ENCODE measurements around the gene GLP2R.

GLP2R gene

DNA sequence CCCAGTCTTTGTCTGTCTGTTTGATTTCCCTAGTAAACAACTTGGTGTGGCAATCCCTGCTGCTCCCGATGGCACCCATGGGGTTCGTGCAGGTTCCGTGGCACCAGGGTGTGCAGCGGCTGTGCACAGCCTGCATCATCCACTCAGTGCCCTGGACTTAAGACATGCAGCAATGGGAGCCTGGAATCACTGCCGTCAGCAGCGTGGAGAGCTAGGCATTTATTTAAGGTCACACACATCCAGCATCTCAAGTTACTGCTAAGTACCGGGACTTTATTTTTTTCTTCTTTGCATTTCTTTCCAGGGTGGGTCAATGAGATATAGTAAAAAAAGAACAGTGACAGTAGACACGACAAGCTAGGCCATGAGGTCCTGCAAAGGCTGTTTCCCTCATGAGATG is 37.1 kb upstream of the GLP2R start:
- H3K27me3 ChIP-seq (replicated peaks; ENCODE audit: insufficient read depth, low read length), result peaks cover 6% of the 10 kb centered on the region; the same call in 1 of the 2 replicates
- no peak overlapping the region for H3K4me2 ChIP-seq (ENCODE audit: low read depth, low read length)
- no peak overlapping the region for H3K27ac ChIP-seq (ENCODE audit: low read length)
- no peak for DNase-seq
- H3F3A ChIP-seq (ENCODE audit: insufficient read depth, low read length), result no peaks in the 10 kb centered on the region
- H2AFZ ChIP-seq (ENCODE audit: low read length), result no peak overlapping the region
- no peaks in the 10 kb centered on the region for H3K4me1 ChIP-seq (ENCODE audit: low read length)
- H3K4me3 ChIP-seq (ENCODE audit: low read length), result no peak overlapping the region
- H3K9me2 ChIP-seq (replicated peaks; ENCODE audit: insufficient read depth, low read length), result no peaks in the 10 kb centered on the region
- no peaks in the 10 kb centered on the region for H3K79me2 ChIP-seq (ENCODE audit: low read length)
- H4K20me1 ChIP-seq (ENCODE audit: insufficient read depth, low read length), result no peaks in the 10 kb centered on the region
- TF ChIP-seq EZH2 (optimal IDR thresholded peaks at IDR 0.05; ENCODE audit: low read depth, low read length) (no peak), EZH2phosphoT487 (IDR thresholded peaks at IDR 0.05; ENCODE audit: low read length) (no peak)
- TF ChIP-seq, protein P1, sequence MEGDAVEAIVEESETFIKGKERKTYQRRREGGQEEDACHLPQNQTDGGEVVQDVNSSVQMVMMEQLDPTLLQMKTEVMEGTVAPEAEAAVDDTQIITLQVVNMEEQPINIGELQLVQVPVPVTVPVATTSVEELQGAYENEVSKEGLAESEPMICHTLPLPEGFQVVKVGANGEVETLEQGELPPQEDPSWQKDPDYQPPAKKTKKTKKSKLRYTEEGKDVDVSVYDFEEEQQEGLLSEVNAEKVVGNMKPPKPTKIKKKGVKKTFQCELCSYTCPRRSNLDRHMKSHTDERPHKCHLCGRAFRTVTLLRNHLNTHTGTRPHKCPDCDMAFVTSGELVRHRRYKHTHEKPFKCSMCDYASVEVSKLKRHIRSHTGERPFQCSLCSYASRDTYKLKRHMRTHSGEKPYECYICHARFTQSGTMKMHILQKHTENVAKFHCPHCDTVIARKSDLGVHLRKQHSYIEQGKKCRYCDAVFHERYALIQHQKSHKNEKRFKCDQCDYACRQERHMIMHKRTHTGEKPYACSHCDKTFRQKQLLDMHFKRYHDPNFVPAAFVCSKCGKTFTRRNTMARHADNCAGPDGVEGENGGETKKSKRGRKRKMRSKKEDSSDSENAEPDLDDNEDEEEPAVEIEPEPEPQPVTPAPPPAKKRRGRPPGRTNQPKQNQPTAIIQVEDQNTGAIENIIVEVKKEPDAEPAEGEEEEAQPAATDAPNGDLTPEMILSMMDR (IDR thresholded peaks at IDR 0.05; ENCODE audit: low read length), result no peak
- H3K9ac ChIP-seq (ENCODE audit: low read length), result no peak overlapping the region
- H3K36me3 ChIP-seq (replicated peaks; ENCODE audit: insufficient read depth, low read length), result no peaks in the 10 kb centered on the region
- H3K9me3 ChIP-seq (replicated peaks; ENCODE audit: insufficient read depth, low read length), result no peaks in the 10 kb centered on the region

DNA sequence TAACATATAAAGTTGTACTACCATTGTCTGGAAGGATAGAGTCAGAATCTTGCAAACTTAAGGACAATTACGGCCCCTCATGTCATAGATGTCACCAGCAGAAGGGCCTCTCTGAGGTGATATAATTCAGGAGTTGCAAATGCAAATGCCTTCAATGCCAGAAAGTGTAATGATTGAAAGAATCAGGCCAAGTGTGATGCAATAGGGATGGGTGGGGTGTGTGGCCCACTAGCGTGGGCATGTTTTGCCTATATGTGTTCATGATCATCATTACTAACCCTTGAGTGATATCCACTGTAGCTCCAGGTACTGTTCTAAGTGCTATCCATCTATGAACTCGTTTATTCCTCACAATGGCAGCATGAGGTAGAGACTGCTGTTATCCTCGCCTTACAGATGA is 35.4 kb upstream of the GLP2R start:
- peaks cover 6% of the 10 kb centered on the region; the same call in 1 of the 2 replicates for H3K27me3 ChIP-seq (replicated peaks; ENCODE audit: insufficient read depth, low read length)

DNA sequence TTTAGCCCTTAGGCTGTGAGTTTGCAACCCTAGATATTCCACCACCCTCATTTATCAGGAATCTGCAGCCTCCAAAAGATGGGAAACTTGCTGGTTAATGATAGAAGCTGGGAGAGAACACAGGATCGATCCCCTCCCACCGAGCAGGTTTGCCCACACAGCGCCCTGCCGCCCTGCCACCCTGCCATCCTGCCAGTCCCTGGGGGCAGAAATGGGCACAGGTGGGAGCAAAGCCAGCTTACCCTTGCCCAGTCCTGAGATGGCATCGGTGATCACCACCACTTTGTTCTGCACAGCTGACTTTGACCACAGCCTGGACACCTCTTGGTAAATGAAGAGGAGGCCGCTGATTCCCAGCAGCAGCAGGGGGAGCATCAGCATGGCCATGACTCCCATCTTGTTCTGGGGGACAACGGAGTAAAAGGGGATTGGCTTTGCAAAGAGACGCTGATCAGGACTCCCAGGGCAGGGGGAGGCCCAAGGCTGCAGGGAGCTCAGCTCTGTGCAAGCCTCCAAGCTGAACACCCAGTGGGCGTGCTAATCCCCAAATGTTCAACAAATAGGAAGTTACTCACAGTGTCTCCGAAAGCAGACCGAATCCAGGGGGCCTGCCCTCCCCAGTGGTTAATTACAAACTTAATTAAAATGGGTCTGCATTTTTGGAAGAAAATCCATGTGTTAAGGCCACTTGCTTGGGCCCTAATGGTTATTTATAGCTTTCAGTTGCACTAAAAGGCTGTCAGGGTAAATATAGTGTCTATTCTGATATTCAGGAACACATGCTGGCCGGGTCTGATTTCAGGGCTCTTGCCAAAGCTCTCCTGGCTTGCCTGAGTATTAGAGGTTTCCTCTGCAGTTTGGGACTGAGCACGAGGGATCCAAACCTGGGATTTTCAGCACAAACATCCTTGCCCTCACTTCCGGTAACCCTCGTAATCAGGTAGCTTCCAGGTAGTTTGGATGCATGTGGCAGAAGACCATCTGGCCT is 34.5 kb upstream of the GLP2R start, which contains the start of gene DHRS7C:
TSS of gene DHRS7C (minus strand) at position 704 of the 988 bp plus-strand sequence. CDS start at position 396, 308 bp downstream.
- no peaks in the 10 kb centered on the region for H3K36me3 ChIP-seq (replicated peaks; ENCODE audit: insufficient read depth, low read length)
- H3F3A ChIP-seq (ENCODE audit: insufficient read depth, low read length), result no peaks in the 10 kb centered on the region
- no peaks in the 10 kb centered on the region for H3K9me3 ChIP-seq (replicated peaks; ENCODE audit: insufficient read depth, low read length)
- H3K9me2 ChIP-seq (replicated peaks; ENCODE audit: insufficient read depth, low read length), result no peaks in the 10 kb centered on the region
- DNase-seq, result no peak
- no peaks in the 10 kb centered on the region for H4K20me1 ChIP-seq (ENCODE audit: insufficient read depth, low read length)
- H2AFZ ChIP-seq (ENCODE audit: low read length), result no peak within 1 kb of the TSS
- H3K9ac ChIP-seq (ENCODE audit: low read length), result no peak within 1 kb of the TSS
- peaks cover 6% of the 10 kb centered on the region; the same call in 1 of the 2 replicates for H3K27me3 ChIP-seq (replicated peaks; ENCODE audit: insufficient read depth, low read length)
- H3K4me1 ChIP-seq (ENCODE audit: low read length), result no peaks in the 10 kb centered on the region
- no peak within 1 kb of the TSS for H3K4me3 ChIP-seq (ENCODE audit: low read length)
- TF ChIP-seq EZH2phosphoT487 (IDR thresholded peaks at IDR 0.05; ENCODE audit: low read length) (no peak), EZH2 (optimal IDR thresholded peaks at IDR 0.05; ENCODE audit: low read depth, low read length) (no peak)
- TF ChIP-seq, protein P1 (IDR thresholded peaks at IDR 0.05; ENCODE audit: low read length), result no peak
- H3K27ac ChIP-seq (ENCODE audit: low read length), result no peak within 1 kb of the TSS
- H3K79me2 ChIP-seq (ENCODE audit: low read length), result no peaks in the 10 kb centered on the region
- H3K4me2 ChIP-seq (ENCODE audit: low read depth, low read length), result no peak within 1 kb of the TSS

More for the DNA sequence above, 35.4 kb upstream of the GLP2R start:
- H2AFZ ChIP-seq (ENCODE audit: low read length), result no peak overlapping the region
- TF ChIP-seq, protein P1 (IDR thresholded peaks at IDR 0.05; ENCODE audit: low read length), result no peak
- TF ChIP-seq EZH2 (optimal IDR thresholded peaks at IDR 0.05; ENCODE audit: low read depth, low read length) (no peak), EZH2phosphoT487 (IDR thresholded peaks at IDR 0.05; ENCODE audit: low read length) (no peak)
- no peak overlapping the region for H3K4me2 ChIP-seq (ENCODE audit: low read depth, low read length)
- no peaks in the 10 kb centered on the region for H3K36me3 ChIP-seq (replicated peaks; ENCODE audit: insufficient read depth, low read length)
- no peaks in the 10 kb centered on the region for H4K20me1 ChIP-seq (ENCODE audit: insufficient read depth, low read length)
- H3K4me3 ChIP-seq (ENCODE audit: low read length), result no peak overlapping the region
- H3K9me2 ChIP-seq (replicated peaks; ENCODE audit: insufficient read depth, low read length), result no peaks in the 10 kb centered on the region
- no peak overlapping the region for H3K27ac ChIP-seq (ENCODE audit: low read length)
- no peaks in the 10 kb centered on the region for H3F3A ChIP-seq (ENCODE audit: insufficient read depth, low read length)
- no peak for DNase-seq
- no peaks in the 10 kb centered on the region for H3K9me3 ChIP-seq (replicated peaks; ENCODE audit: insufficient read depth, low read length)
- H3K4me1 ChIP-seq (ENCODE audit: low read length), result no peaks in the 10 kb centered on the region
- H3K9ac ChIP-seq (ENCODE audit: low read length), result no peak overlapping the region
- no peaks in the 10 kb centered on the region for H3K79me2 ChIP-seq (ENCODE audit: low read length)
